Measurements from ENCODE around the gene WWTR1.

DNA sequence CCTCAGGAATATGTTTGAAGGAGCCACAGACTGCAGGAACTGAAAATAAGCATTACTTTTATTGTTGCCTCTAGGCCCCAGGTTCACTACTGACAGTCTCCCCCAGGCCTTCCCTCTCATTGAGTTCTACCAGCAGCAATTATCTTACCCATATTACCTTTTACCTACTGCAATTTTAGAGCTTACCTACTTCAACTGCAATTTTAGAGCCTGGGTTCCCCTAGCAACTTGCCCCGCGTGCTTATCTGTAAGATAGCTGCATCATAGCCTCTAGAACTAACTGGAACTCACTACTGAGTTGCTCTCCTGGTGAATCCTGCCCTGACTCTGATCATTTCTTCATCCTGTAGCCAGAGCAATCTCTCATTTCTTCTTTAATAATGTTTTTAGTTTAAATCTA lies 29.2 kb upstream of the WWTR1 start:
- TF ChIP-seq, protein P1, sequence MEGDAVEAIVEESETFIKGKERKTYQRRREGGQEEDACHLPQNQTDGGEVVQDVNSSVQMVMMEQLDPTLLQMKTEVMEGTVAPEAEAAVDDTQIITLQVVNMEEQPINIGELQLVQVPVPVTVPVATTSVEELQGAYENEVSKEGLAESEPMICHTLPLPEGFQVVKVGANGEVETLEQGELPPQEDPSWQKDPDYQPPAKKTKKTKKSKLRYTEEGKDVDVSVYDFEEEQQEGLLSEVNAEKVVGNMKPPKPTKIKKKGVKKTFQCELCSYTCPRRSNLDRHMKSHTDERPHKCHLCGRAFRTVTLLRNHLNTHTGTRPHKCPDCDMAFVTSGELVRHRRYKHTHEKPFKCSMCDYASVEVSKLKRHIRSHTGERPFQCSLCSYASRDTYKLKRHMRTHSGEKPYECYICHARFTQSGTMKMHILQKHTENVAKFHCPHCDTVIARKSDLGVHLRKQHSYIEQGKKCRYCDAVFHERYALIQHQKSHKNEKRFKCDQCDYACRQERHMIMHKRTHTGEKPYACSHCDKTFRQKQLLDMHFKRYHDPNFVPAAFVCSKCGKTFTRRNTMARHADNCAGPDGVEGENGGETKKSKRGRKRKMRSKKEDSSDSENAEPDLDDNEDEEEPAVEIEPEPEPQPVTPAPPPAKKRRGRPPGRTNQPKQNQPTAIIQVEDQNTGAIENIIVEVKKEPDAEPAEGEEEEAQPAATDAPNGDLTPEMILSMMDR (IDR thresholded peaks at IDR 0.05; ENCODE audit: low read depth, low read length, missing input control) = no peak
- TF ChIP-seq, protein P2, sequence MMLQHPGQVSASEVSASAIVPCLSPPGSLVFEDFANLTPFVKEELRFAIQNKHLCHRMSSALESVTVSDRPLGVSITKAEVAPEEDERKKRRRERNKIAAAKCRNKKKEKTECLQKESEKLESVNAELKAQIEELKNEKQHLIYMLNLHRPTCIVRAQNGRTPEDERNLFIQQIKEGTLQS (IDR thresholded peaks at IDR 0.05) = no peak
- TF ChIP-seq TAF1 (conservative IDR thresholded peaks at IDR 0.05) (no peak), RAD21 (IDR thresholded peaks at IDR 0.05) (no peak), YY1 (IDR thresholded peaks at IDR 0.05) (no peak), JUND (IDR thresholded peaks at IDR 0.05) (no peak), SP1 (IDR thresholded peaks at IDR 0.05) (no peak), ZBTB33 (IDR thresholded peaks at IDR 0.05) (no peak), GABPA (IDR thresholded peaks at IDR 0.05 in 1 of 2, conservative IDR thresholded peaks at IDR 0.05 in 1 of 2) (no peak), RXRA (IDR thresholded peaks at IDR 0.05) (no peak), EGR1 (IDR thresholded peaks at IDR 0.05; ENCODE audit: low read depth in 2 of 2) (no peak)
- TF ChIP-seq, protein P3, sequence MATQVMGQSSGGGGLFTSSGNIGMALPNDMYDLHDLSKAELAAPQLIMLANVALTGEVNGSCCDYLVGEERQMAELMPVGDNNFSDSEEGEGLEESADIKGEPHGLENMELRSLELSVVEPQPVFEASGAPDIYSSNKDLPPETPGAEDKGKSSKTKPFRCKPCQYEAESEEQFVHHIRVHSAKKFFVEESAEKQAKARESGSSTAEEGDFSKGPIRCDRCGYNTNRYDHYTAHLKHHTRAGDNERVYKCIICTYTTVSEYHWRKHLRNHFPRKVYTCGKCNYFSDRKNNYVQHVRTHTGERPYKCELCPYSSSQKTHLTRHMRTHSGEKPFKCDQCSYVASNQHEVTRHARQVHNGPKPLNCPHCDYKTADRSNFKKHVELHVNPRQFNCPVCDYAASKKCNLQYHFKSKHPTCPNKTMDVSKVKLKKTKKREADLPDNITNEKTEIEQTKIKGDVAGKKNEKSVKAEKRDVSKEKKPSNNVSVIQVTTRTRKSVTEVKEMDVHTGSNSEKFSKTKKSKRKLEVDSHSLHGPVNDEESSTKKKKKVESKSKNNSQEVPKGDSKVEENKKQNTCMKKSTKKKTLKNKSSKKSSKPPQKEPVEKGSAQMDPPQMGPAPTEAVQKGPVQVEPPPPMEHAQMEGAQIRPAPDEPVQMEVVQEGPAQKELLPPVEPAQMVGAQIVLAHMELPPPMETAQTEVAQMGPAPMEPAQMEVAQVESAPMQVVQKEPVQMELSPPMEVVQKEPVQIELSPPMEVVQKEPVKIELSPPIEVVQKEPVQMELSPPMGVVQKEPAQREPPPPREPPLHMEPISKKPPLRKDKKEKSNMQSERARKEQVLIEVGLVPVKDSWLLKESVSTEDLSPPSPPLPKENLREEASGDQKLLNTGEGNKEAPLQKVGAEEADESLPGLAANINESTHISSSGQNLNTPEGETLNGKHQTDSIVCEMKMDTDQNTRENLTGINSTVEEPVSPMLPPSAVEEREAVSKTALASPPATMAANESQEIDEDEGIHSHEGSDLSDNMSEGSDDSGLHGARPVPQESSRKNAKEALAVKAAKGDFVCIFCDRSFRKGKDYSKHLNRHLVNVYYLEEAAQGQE (IDR thresholded peaks at IDR 0.05) = no peak
- TF ChIP-seq, protein P4, sequence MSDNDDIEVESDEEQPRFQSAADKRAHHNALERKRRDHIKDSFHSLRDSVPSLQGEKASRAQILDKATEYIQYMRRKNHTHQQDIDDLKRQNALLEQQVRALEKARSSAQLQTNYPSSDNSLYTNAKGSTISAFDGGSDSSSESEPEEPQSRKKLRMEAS (IDR thresholded peaks at IDR 0.05) = no peak

Measured in liver (tissue), 3 donors.